ENCODE measurements around the gene FGF22.
"Not testable (repeated sequence)": the region's sequence is repeated elsewhere in the genome, so short reads cannot be mapped to it uniquely, and the experiment has no call there.

Gene FGF22

GRCh38 chr19:607301-608154, 32.2 kb upstream of the FGF22 start:
- DNase-seq, result no peak

GRCh38 chr19:608155-609003, 31.3 kb upstream of the FGF22 start:
- DNase-seq, result no peak

- no peak for DNase-seq
These were observed 30.7 kb upstream of the FGF22 start for GRCh38 chr19:609004-609346.

GRCh38 chr19:610071-610800, 29.4 kb upstream of the FGF22 start:
- no peak for DNase-seq

GRCh38 chr19:610801-611480, 28.7 kb upstream of the FGF22 start:
- DNase-seq, result no peak

GRCh38 chr19:611481-611868, 28.2 kb upstream of the FGF22 start:
- DNase-seq, result no peak

- no peak for DNase-seq
These were observed 26.7 kb upstream of the FGF22 start for GRCh38 chr19:612941-613340.

- DNase-seq, result no peak
These were observed 25.7 kb upstream of the FGF22 start for GRCh38 chr19:613732-614567.

GRCh38 chr19:615619-616018, 24.1 kb upstream of the FGF22 start:
- DNase-seq, result no peak

- DNase-seq, result no peak
These were observed 23.5 kb upstream of the FGF22 start for GRCh38 chr19:616062-616700.

GRCh38 chr19:616747-617526, 22.7 kb upstream of the FGF22 start:
- DNase-seq, result no peak

GRCh38 chr19:617551-618246, 22.0 kb upstream of the FGF22 start:
- no peak for DNase-seq

GRCh38 chr19:618247-618619, 21.4 kb upstream of the FGF22 start:
- DNase-seq, result no peak

GRCh38 chr19:618674-619285, 20.9 kb upstream of the FGF22 start:
- DNase-seq, result no peak

GRCh38 chr19:619286-620002, 20.2 kb upstream of the FGF22 start:
- no peak for DNase-seq

GRCh38 chr19:620166-620862, 19.4 kb upstream of the FGF22 start:
- DNase-seq, result no peak

- not testable (repeated sequence) for DNase-seq
These were observed 18.5 kb upstream of the FGF22 start for GRCh38 chr19:621191-621590.

GRCh38 chr19:621819-622218, 17.9 kb upstream of the FGF22 start:
- no peak for DNase-seq

Data from NCI-H1105 (cell line).